HepG2 (cell line): Measurements from ENCODE around the gene PSMC3IP. TPM values are rescaled to one million over a fixed set of nuclear protein-coding genes. Genes with fewer than 3 reads are reported as not detected.

ENCODE experiments used
- EP300 ChIP-seq, 3 experiments: sonication (generic) in 1 of 3; formaldehyde crosslinking in 1 of 3; IDR thresholded peaks; 2 replicates each; pipeline versions ENCODE4 v1.5.1 to v1.6.1; 2011 to 2020; ENCODE audit warnings: low read depth in 2 of 3, low read length in 2 of 3, borderline replicate concordance in 1 of 3, improper control_type of control experiment in 1 of 3, mild to moderate bottlenecking in 1 of 3, missing genetic modification reagents in 1 of 3, moderate library complexity in 1 of 3
- FOXC1 ChIP-seq: sonication (generic); formaldehyde crosslinking; IDR thresholded peaks from 2 replicates; pipeline ENCODE4 v1.8.0; 2022; ENCODE audit warnings: mild to moderate bottlenecking, missing genetic modification reagents, borderline replicate concordance
- FOXO1 ChIP-seq: sonication (generic); formaldehyde crosslinking; IDR thresholded peaks from 2 replicates; pipeline ENCODE4 v1.4.0; 2020; ENCODE audit warnings: missing genetic modification reagents
- FOXP1 ChIP-seq, 2 experiments: fragments of 450-650 bp in 1 of 2; IDR thresholded peaks; 2 replicates each; pipeline ENCODE4 v1.6.1; 2017 to 2018; ENCODE audit warnings: antibody characterized with exemption in 1 of 2
- HOXA3 ChIP-seq: sonication (generic); formaldehyde crosslinking; IDR thresholded peaks from 2 replicates; pipeline ENCODE4 v1.5.0; 2020; ENCODE audit warnings: missing genetic modification reagents
- SAFB2 ChIP-seq: sonication (generic); formaldehyde crosslinking; IDR thresholded peaks from 2 replicates; pipeline ENCODE4 v1.5.1; 2020; ENCODE audit warnings: missing genetic modification reagents, low read depth, mild to moderate bottlenecking, borderline replicate concordance
- STAG1 ChIP-seq: sonication (generic); formaldehyde crosslinking; IDR thresholded peaks from 2 replicates; pipeline ENCODE4 v1.4.0; 2020; ENCODE audit warnings: missing genetic modification reagents
- ZNF318 ChIP-seq: sonication (generic); formaldehyde crosslinking; IDR thresholded peaks from 2 replicates; pipeline ENCODE4 v1.4.0; 2020; ENCODE audit warnings: mild to moderate bottlenecking, missing genetic modification reagents
- ZNF501 ChIP-seq: sonication (generic); formaldehyde crosslinking; IDR thresholded peaks from 2 replicates; pipeline ENCODE4 v1.5.1; 2020; ENCODE audit warnings: mild to moderate bottlenecking, moderate library complexity, missing genetic modification reagents
- ZNF563 ChIP-seq: sonication (generic); formaldehyde crosslinking; IDR thresholded peaks from 2 replicates; pipeline ENCODE4 v1.8.0; 2022; ENCODE audit warnings: mild to moderate bottlenecking, moderate library complexity, missing genetic modification reagents
- polyA plus RNA-seq, 8 experiments: library from polyadenylated mRNA; depleted of rRNA in 3 of 8; stranded (reverse) in 7 of 8; unstranded in 1 of 8; fragments of >200 nt; fragmentation: Illumina TruSeq in 4 of 8; extraction: Trizol in 4 of 8; gene quantifications; 2 replicates each; pipeline versions ENCODE4 v1.2.1 to v1.2.3, GENCODE V29; 2011 to 2016; ENCODE audit warnings: low read depth in 4 of 8, missing spikeins in 1 of 8, mixed read lengths in 1 of 8; ENCODE audit not compliant: insufficient read depth in 1 of 8
- total RNA-seq, 5 experiments: library from RNA; depleted of rRNA; stranded (reverse); fragments of >200 nt; fragmentation: Illumina TruSeq; extraction: Trizol; gene quantifications; 2 replicates each; pipeline ENCODE4 v1.2.3, GENCODE V29; 2016; ENCODE audit warnings: low read depth in 1 of 5
- TF ChIP-seq, protein P1 (sequence below): fragments of 450-650 bp; IDR thresholded peaks from 2 replicates; pipeline ENCODE4 v1.6.1; 2017; ENCODE audit warnings: mild to moderate bottlenecking
- TF ChIP-seq, protein P2 (sequence below): sonication (generic); formaldehyde crosslinking; IDR thresholded peaks from 2 replicates; pipeline ENCODE4 v1.5.1; 2020; ENCODE audit warnings: missing genetic modification reagents, mild to moderate bottlenecking, borderline replicate concordance

Gene PSMC3IP
- total and polyA plus RNA-seq, 2 of the 13 experiments (the other 11 are each of a cell fraction or from before 2014, with no cell fraction given): 6.5 to 22.4 TPM

- TF ChIP-seq ZNF318 (CRISPR knock-in tag) (no peak), HOXA3 (CRISPR knock-in tag) (peak; percentile 58), EP300 (IDR thresholded peaks at IDR 0.05; ENCODE audit: low read depth in 2 of 2, low read length in 2 of 2) (peak in 1 of 2 experiments; percentile 1; a peak in 1 of 4 replicates), EP300 (CRISPR knock-in tag; IDR thresholded peaks at IDR 0.05; ENCODE audit: borderline replicate concordance) (no peak), ZNF501 (0 out of 2 replicates have a peak, but pooled peaks have one; percentile 62), FOXO1 (CRISPR knock-in tag) (no peak), STAG1 (CRISPR knock-in tag) (peak; percentile 54), FOXP1 (IDR thresholded peaks at IDR 0.05) (no peak), FOXP1 (CRISPR knock-in tag; IDR thresholded peaks at IDR 0.05) (no peak; the same call in 1 of the 2 replicates), ZNF563 (CRISPR knock-in tag) (no peak), SAFB2 (CRISPR knock-in tag) (no peak), FOXC1 (no peak)
- TF ChIP-seq, protein P1, sequence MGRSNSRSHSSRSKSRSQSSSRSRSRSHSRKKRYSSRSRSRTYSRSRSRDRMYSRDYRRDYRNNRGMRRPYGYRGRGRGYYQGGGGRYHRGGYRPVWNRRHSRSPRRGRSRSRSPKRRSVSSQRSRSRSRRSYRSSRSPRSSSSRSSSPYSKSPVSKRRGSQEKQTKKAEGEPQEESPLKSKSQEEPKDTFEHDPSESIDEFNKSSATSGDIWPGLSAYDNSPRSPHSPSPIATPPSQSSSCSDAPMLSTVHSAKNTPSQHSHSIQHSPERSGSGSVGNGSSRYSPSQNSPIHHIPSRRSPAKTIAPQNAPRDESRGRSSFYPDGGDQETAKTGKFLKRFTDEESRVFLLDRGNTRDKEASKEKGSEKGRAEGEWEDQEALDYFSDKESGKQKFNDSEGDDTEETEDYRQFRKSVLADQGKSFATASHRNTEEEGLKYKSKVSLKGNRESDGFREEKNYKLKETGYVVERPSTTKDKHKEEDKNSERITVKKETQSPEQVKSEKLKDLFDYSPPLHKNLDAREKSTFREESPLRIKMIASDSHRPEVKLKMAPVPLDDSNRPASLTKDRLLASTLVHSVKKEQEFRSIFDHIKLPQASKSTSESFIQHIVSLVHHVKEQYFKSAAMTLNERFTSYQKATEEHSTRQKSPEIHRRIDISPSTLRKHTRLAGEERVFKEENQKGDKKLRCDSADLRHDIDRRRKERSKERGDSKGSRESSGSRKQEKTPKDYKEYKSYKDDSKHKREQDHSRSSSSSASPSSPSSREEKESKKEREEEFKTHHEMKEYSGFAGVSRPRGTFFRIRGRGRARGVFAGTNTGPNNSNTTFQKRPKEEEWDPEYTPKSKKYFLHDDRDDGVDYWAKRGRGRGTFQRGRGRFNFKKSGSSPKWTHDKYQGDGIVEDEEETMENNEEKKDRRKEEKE: no peak
- TF ChIP-seq, protein P2, sequence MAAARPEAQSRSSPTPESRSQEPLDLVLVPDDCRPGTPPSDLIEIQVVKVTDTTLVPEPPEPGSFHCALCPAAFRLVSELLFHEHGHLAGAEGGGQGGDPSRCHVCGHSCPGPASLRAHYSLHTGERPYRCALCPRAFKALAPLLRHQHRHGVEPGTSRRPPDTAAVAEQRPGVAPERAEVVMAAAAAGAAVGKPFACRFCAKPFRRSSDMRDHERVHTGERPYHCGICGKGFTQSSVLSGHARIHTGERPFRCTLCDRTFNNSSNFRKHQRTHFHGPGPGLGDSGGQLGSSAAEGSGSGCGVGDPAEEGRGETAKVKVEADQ (CRISPR knock-in tag): no peak
Observed at GRCh38 chr17:42531455-42532354, 45.8 kb downstream of the PSMC3IP start (continued).
